ENCODE results near the gene ITGB8.

ITGB8 gene

DNA sequence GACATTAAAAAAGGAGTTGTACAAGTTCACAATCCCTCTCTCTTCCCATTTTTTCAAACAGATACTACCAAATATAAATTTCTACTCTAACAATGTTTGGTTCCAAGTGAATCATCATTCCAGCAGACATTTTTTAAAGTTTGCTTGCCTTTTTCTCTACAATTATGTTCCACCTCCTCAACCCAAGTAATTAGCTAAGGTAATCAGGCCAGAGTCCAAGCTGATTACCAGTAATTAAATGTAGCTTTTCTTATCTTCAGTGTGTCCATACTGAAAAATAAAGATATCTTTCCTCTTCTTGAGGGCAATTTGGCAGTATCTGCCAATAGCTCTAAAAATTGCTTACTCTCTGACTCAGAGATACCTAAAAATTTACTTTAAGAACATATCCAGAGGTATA, 126.0 kb downstream of the ITGB8 start:
- TF ChIP-seq, protein P1, sequence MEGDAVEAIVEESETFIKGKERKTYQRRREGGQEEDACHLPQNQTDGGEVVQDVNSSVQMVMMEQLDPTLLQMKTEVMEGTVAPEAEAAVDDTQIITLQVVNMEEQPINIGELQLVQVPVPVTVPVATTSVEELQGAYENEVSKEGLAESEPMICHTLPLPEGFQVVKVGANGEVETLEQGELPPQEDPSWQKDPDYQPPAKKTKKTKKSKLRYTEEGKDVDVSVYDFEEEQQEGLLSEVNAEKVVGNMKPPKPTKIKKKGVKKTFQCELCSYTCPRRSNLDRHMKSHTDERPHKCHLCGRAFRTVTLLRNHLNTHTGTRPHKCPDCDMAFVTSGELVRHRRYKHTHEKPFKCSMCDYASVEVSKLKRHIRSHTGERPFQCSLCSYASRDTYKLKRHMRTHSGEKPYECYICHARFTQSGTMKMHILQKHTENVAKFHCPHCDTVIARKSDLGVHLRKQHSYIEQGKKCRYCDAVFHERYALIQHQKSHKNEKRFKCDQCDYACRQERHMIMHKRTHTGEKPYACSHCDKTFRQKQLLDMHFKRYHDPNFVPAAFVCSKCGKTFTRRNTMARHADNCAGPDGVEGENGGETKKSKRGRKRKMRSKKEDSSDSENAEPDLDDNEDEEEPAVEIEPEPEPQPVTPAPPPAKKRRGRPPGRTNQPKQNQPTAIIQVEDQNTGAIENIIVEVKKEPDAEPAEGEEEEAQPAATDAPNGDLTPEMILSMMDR (conservative IDR thresholded peaks at IDR 0.05; ENCODE audit: low read length): no peak
- H3K4me3 ChIP-seq (ENCODE audit: low read length): no peak overlapping the region
- DNase-seq (ENCODE audit: low read depth): no peak

DNA sequence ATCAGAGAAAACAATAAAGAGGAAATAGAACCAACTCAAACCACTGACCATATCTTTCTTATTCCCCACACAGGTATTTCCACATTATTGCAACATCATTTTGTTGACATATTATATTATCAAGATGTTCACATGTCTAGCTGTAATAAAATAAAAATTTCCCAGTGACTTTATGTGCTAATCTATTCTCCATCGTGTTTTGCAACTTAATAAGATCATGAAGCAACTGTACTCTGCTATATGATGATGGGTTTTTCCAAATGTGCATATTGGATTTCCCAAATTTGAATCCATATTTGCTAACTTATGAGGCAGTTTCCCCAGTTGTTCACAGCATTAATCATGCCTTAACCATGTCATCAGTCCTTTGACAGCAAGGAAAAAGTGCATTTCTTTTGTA, 127.8 kb downstream of the ITGB8 start:
- TF ChIP-seq, protein P1 (conservative IDR thresholded peaks at IDR 0.05; ENCODE audit: low read length): no peak
- no peak overlapping the region for H3K4me3 ChIP-seq (ENCODE audit: low read length)
- no peak for DNase-seq (ENCODE audit: low read depth)

DNA sequence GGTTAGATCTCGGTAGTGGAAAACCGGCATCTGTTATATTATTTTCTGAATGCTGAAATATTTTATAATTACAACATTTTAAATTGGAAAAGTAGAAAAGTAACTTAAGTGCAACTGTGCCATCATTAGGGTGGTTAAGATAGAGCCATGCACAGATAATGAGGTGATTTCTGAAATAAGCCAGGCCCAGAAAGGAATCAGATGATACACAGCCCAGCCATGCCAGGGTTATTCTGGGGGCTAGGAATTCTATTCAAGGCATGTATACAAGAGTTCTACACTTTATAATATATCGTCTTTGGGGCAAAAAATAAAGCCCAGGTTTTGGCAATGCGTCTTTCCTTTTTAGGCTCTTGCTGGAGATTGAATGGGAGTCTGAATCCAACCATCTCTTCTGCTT, 128.7 kb downstream of the ITGB8 start:
- DNase-seq (ENCODE audit: low read depth): no peak
- H3K4me3 ChIP-seq (ENCODE audit: low read length): no peak overlapping the region
- TF ChIP-seq, protein P1 (conservative IDR thresholded peaks at IDR 0.05; ENCODE audit: low read length): no peak

DNA sequence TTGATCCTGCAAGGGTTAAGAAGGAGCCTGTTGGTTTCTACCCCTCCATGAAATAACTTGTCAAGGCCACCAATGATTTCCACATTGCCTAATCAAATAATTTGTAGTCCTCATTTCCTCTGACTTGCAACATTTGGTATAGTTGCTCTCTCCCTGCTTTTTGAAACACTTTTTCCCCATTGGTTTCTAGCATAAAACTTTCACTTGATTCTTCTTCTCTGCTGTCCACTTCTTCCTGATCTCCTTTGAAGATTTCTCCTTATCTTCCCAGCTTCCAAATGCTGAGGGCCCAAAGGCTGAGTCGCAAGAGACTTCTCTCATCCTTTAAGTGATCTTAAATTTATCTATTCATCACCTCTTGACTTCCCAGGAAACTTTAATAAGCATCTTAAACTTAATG, 134.2 kb downstream of the ITGB8 start:
- TF ChIP-seq, protein P1 (conservative IDR thresholded peaks at IDR 0.05; ENCODE audit: low read length): no peak
- no peak for DNase-seq (ENCODE audit: low read depth)
- H3K4me3 ChIP-seq (ENCODE audit: low read length): no peak overlapping the region

Measured in AG10803 (cell line).